GM20000 (cell line): Measurements from ENCODE around the gene ITGB5.

ENCODE experiments used
- DNase-seq: peaks from one replicate; pipeline ENCODE4 v3.0.0; 2012; ENCODE audit warnings: low spot score
- TF ChIP-seq, protein P1 (sequence below): IDR thresholded peaks from 2 replicates; pipeline ENCODE4 v1.5.1; 2012; ENCODE audit warnings: mild to moderate bottlenecking, control low read depth; ENCODE audit errors: extremely low read depth, missing control alignments

ITGB5 gene

DNA sequence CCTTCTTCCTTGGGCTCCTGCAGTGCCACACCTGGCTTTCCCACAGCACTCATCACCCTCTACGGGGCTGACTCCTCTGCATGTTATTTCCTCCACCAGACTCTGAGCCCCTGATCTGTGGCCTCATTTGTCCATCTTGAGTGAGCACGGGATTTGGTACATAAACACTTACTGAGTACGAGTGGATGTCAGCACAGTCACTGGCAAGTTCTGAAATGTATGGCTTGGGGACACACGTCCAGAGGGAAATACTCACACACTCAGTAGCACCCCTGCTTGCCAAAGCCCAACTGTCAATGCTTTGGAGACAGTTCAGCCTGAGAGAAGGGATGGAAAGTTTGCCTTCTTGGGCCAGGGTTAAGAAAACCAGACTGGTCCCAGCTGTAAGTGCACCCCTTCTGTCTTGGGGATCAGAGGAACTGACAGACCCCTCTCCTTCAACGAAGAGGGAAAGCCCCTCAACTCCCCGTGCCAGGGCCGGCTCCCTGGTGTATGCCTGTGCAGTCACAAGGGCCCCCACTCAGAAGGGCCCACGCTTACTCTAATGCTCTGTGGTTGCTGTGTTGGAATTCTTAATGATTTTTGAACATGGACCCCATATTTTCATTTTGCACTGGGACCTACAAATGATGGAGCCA, 85.0 kb downstream of the ITGB5 start:
- DNase-seq: no peak
- TF ChIP-seq, protein P1, sequence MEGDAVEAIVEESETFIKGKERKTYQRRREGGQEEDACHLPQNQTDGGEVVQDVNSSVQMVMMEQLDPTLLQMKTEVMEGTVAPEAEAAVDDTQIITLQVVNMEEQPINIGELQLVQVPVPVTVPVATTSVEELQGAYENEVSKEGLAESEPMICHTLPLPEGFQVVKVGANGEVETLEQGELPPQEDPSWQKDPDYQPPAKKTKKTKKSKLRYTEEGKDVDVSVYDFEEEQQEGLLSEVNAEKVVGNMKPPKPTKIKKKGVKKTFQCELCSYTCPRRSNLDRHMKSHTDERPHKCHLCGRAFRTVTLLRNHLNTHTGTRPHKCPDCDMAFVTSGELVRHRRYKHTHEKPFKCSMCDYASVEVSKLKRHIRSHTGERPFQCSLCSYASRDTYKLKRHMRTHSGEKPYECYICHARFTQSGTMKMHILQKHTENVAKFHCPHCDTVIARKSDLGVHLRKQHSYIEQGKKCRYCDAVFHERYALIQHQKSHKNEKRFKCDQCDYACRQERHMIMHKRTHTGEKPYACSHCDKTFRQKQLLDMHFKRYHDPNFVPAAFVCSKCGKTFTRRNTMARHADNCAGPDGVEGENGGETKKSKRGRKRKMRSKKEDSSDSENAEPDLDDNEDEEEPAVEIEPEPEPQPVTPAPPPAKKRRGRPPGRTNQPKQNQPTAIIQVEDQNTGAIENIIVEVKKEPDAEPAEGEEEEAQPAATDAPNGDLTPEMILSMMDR: no peak

DNA sequence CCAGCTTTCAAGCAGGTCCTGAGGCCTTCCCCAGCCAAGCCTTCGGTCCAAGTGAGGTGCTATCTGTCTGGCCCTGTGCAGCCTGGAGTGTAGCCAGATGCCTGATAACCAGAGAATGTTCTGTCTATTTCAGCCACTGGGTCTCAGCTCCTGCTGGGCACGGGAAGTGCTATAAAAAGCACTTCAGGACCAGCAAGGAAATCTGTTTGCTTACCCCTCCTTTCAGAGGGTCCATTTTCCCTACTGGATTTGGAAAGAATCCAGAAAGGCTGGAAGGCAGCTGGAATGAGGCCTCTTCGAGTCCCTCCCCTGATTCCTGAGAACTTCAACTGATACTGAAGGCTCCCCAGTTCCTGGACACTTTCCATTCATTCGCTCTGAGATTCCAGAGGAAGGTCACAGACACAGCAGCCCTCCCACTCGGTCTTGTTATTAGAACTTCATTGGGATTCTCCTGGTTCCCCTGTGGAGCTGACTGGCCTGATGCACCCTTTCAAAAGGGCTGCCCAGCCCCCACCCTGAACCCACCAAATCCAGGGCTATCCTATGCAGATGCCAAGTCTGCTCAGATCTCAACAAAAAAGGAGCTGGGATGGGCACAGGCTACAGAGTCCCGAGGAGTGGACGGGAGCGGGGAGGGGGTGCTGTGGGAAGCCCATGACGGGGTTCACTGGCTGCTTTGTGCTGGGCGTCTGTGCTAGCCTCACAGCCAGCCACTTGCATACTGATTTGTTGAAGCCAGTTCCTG, 86.5 kb downstream of the ITGB5 start:
- no peak for DNase-seq

DNA sequence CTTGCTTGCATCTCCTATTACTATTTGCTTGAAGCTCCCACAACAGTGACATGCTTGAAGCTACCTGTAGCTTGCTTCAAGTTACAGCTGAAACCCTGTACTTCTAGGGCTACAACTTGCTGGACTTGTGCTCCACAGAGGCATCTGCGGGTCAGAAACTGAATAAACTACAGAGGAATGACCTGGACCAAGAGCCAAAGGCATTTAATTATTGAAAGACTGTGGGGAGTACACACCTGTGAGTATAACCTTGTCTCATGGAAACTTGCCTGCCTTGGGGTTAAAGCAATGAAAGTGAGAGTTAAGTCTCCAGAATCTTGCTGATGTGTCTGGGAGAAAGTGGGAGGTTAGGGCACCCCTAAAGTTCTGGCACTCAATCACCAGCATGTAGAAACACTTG, 87.1 kb downstream of the ITGB5 start:
- TF ChIP-seq, protein P1: no peak
- DNase-seq: no peak

More for the DNA sequence above, 86.5 kb downstream of the ITGB5 start:
- TF ChIP-seq, protein P1: no peak

DNA sequence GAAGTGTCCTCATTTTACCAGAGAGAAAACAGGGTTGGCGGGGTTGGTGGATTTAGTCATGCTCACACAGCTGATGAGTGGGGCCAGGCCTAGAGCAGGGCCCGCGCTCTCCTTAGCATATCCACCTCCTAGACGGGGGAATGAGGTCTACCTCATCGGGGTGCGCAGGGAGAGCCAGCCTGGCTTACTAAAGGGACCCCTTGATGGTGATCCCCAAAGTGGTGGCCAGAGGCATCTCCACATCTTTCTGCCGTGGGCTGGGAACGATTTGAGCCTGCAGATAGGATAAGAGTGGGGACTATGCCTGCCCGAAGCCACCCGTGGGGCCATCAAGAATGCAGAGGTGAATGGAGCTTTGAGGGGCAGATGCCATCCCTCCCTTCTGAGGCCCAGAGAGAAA, 87.5 kb downstream of the ITGB5 start:
- TF ChIP-seq, protein P1: no peak
- no peak for DNase-seq

DNA sequence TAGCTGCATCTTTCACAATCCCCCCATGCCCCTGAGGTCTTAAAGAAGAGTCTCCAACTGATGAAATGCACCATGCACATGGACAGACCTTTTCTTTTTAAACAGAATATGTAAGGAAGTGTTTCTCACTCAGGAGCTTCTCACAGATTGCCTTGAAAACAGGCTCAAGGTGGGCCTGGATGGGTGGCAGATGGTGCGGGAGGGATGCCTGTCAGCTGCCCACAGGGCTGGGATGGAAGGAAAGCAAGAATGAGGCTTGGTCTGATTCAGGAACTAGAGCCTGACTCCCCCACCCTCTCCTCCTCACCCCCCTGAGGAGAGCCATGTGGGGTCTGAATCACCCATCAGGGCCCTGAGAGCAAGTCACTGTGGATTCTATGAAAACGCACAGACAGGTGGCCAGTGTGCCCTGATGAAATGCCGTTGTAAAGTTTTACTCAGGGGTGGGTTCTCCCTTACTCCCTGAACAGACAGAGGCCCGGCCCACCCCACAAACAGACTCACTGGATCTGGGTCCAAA, 89.7 kb downstream of the ITGB5 start:
- TF ChIP-seq, protein P1: no peak
- DNase-seq: no peak

DNA sequence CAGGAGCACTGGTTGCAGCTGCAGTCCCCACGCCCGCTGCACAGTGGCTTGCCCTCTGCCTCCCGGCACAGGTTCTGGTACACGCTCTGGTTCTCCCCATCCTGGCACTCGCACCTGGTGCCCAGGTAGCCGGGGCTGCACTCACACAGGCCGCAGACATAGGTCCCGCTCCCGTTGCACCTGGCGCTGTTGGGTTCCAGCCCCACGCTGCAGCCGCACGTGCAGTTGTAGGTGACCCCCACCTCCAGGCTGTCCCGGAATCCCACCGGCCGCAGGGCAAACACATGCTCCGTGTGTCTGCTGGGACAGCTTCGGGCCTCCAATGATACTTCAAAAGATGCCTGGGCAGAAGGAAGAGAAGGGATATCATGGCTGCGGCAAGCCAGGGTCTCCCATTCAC, 90.7 kb downstream of the ITGB5 start:
- TF ChIP-seq, protein P1: no peak
- DNase-seq: no peak

DNA sequence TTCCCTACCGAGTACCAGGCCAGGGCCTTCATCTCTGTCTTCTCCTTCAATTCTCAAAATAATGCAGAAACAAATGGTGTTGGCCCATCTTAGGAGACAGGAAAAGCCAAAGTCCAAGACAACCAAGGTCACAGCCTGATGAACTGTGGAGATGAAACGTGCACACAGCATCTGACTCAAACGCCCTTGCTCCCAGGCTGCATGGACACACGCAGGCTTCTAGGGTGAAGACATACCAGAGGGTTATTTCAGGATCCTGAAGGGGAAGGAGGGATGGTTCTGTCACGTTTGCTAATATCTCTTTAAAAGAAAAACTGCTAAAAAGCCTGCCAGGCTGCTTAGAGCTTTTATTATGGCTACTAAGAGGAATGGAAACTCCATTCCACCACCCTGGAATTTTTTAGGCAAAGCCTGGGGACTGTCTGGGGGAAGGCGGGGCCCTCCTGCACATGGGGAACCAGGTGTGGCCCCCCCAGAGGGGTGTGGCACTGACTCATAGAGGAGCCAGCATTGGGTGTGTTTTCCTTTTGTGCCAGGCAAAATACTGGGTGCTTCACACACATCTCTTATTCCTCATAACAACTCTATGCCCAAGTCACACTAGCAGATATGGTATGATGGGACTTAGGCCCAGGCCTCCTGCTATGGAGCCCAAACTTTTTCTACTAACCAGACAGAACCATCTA, 94.0 kb downstream of the ITGB5 start:
- TF ChIP-seq, protein P1: no peak
- no peak for DNase-seq
